GM23338 (cell line): ENCODE results near the gene SLC6A13. TPM values are rescaled to one million over a fixed set of nuclear protein-coding genes. Genes with fewer than 3 reads are reported as not detected.

Source experiments
- ATAC-seq: fragments of 200-7000 bp; cut with Tn5 transposase; 3 replicates; pipeline ENCODE4 v1.9.1; 2020
- DNase-seq: peaks from one replicate; pipeline ENCODE4 v3.0.0-alpha.2; 2015; ENCODE audit warnings: low spot score
- H2AFZ ChIP-seq: fragments of 200-600 bp; sonication (generic); 2 replicates; pipeline ENCODE4 v1.8.0; 2016; ENCODE audit warnings: antibody characterized with exemption, mild to moderate bottlenecking, moderate library complexity
- H3F3A ChIP-seq: fragments of 200-600 bp; sonication (generic); replicated peaks from 2 replicates; pipeline ENCODE4 v1.8.0; 2017; ENCODE audit warnings: antibody characterized with exemption, mixed run types, low read depth
- H3K27ac ChIP-seq: fragments of 200-600 bp; sonication (generic); 2 replicates; pipeline ENCODE4 v1.6.1; 2016; ENCODE audit warnings: low read depth
- H3K27me3 ChIP-seq: fragments of 200-600 bp; sonication (generic); 2 replicates; pipeline ENCODE4 v1.8.0; 2016; ENCODE audit warnings: mild to moderate bottlenecking, mixed run types, moderate library complexity; ENCODE audit not compliant: insufficient read depth
- H3K36me3 ChIP-seq: fragments of 200-600 bp; sonication (generic); 2 replicates; pipeline ENCODE4 v1.8.0; 2016; ENCODE audit warnings: mild to moderate bottlenecking; ENCODE audit not compliant: insufficient read depth
- H3K4me1 ChIP-seq: fragments of 200-600 bp; sonication (generic); 2 replicates; pipeline ENCODE4 v1.8.0; 2016; ENCODE audit warnings: mild to moderate bottlenecking, moderate library complexity; ENCODE audit not compliant: insufficient read depth
- H3K4me2 ChIP-seq: fragments of 200-600 bp; sonication (generic); 2 replicates; pipeline ENCODE4 v1.7.1; 2017; ENCODE audit warnings: mixed run types
- H3K4me3 ChIP-seq: fragments of 200-600 bp; sonication (generic); 2 replicates; pipeline ENCODE4 v1.6.1; 2016; ENCODE audit warnings: mixed run types
- H3K79me2 ChIP-seq: fragments of 200-600 bp; sonication (generic); replicated peaks from 2 replicates; pipeline ENCODE4 v1.8.0; 2017; ENCODE audit warnings: mild to moderate bottlenecking; ENCODE audit not compliant: insufficient read depth
- H3K9me2 ChIP-seq: fragments of 200-600 bp; sonication (generic); 2 replicates; pipeline ENCODE4 v1.8.0; 2017; ENCODE audit not compliant: insufficient read depth
- H4K20me1 ChIP-seq: fragments of 200-600 bp; sonication (generic); replicated peaks from 2 replicates; pipeline ENCODE4 v1.8.0; 2017; ENCODE audit warnings: mild to moderate bottlenecking; ENCODE audit not compliant: insufficient read depth
- H3K27ac Mint-ChIP-seq: 2 replicates; pipeline ENCODE4 v1.8.0; 2020; ENCODE audit warnings: inconsistent platforms, mild to moderate bottlenecking, moderate library complexity, mixed read lengths
- H3K27me3 Mint-ChIP-seq: 3 replicates; pipeline ENCODE4 v1.8.0; 2022; ENCODE audit warnings: low read depth, mild to moderate bottlenecking, moderate library complexity, mixed read lengths, inconsistent platforms; ENCODE audit not compliant: insufficient read depth, poor library complexity
- H3K36me3 Mint-ChIP-seq: 3 replicates; pipeline ENCODE4 v1.8.0; 2021; ENCODE audit warnings: low read depth, mild to moderate bottlenecking, inconsistent platforms, moderate library complexity, mixed read lengths
- H3K4me1 Mint-ChIP-seq: 3 replicates; pipeline ENCODE4 v1.8.0; 2020; ENCODE audit warnings: mild to moderate bottlenecking, inconsistent platforms, mixed read lengths
- H3K4me3 Mint-ChIP-seq: 3 replicates; pipeline ENCODE4 v1.8.0; 2021; ENCODE audit warnings: moderate library complexity, mild to moderate bottlenecking, inconsistent platforms, mixed read lengths
- H3K9me3 Mint-ChIP-seq: 3 replicates; pipeline ENCODE4 v1.8.0; 2020; ENCODE audit warnings: moderate library complexity, mild to moderate bottlenecking, inconsistent platforms, mixed read lengths
- CREB1 ChIP-seq: fragments of 250-450 bp; sonication (Bioruptor Pico); IDR thresholded peaks from 2 replicates; pipeline ENCODE4 v1.5.0; 2020; ENCODE audit warnings: low read depth, mild to moderate bottlenecking, moderate library complexity
- CTCF ChIP-seq, 2 experiments: fragments of 200-600 bp in 1 of 2; sonication (generic) in 1 of 2; conservative IDR thresholded peaks; 2 replicates each; pipeline versions ENCODE4 v1.5.1 to v1.6.1; 2016 to 2017; ENCODE audit warnings: antibody characterized with exemption in 2 of 2, low read depth in 2 of 2, mild to moderate bottlenecking in 2 of 2, moderate library complexity in 1 of 2
- EZH2 ChIP-seq: fragments of 200-600 bp; sonication (generic); IDR thresholded peaks from one replicate; pipeline ENCODE4 v1.8.0; 2017; ENCODE audit warnings: antibody characterized with exemption, mild to moderate bottlenecking, low read depth; ENCODE audit not compliant: unreplicated experiment
- EZH2phosphoT487 ChIP-seq: fragments of 200-600 bp; sonication (generic); IDR thresholded peaks from one replicate; pipeline ENCODE4 v1.8.1; 2018; ENCODE audit warnings: antibody characterized with exemption; ENCODE audit not compliant: unreplicated experiment
- JUNB ChIP-seq: IDR thresholded peaks from one replicate; pipeline ENCODE4 v1.6.1; 2016; ENCODE audit warnings: antibody characterized with exemption; ENCODE audit not compliant: unreplicated experiment
- NANOG ChIP-seq: IDR thresholded peaks from 2 replicates; pipeline ENCODE4 v1.6.1; 2016; ENCODE audit warnings: antibody characterized with exemption, borderline replicate concordance
- POLR2AphosphoS5 ChIP-seq: IDR thresholded peaks from 2 replicates; pipeline ENCODE4 v1.6.1; 2016; ENCODE audit warnings: antibody characterized with exemption, low read depth
- REST ChIP-seq: IDR thresholded peaks from one replicate; pipeline ENCODE4 v1.6.1; 2018; ENCODE audit warnings: antibody characterized with exemption; ENCODE audit not compliant: unreplicated experiment
- STAT1 ChIP-seq: IDR thresholded peaks from one replicate; pipeline ENCODE4 v1.6.1; 2016; ENCODE audit warnings: antibody characterized with exemption; ENCODE audit not compliant: unreplicated experiment
- ZNF331 ChIP-seq: fragments of 250-450 bp; sonication (Bioruptor Pico); IDR thresholded peaks from 2 replicates; pipeline ENCODE4 v1.5.0; 2020; ENCODE audit warnings: low read depth, mild to moderate bottlenecking, moderate library complexity
- ZNF462 ChIP-seq: fragments of 250-450 bp; sonication (Bioruptor Pico); IDR thresholded peaks from 2 replicates; pipeline ENCODE4 v1.5.0; 2020; ENCODE audit warnings: mild to moderate bottlenecking, moderate library complexity
- polyA plus RNA-seq: library from polyadenylated mRNA; unstranded; fragments of >200 nt; fragmentation: Nextera tagmentation; extraction: Ambion mirVana; gene quantifications from 2 replicates; pipeline ENCODE4 v1.2.1, GENCODE V29; 2016
- total RNA-seq: library from RNA; depleted of rRNA; stranded (reverse); fragments of >200 nt; shearing (Covaris generic); gene quantifications from 2 replicates; pipeline ENCODE4 v1.2.3, GENCODE V29; 2014

The SLC6A13 gene
- total and polyA plus RNA-seq, 2 experiments from 2014 or later = not detected

GRCh38 chr12:197347-197746 lies 65.3 kb downstream of the SLC6A13 start:
- no peak overlapping the region for H3K4me3 Mint-ChIP-seq
- Histone ChIP-seq H3K27me3 (peaks cover 13% of the 10 kb centered on the region), H2AFZ (no peak overlapping the region), H3F3A (no peaks in the 10 kb centered on the region), H3K9me2 (no peaks in the 10 kb centered on the region), H3K4me1 (peaks cover 23% of the 10 kb centered on the region), H3K4me2 (no peak overlapping the region), H3K27ac (no peak overlapping the region), H4K20me1 (no peaks in the 10 kb centered on the region), H3K79me2 (no peaks in the 10 kb centered on the region), H3K4me3 (no peak overlapping the region), H3K36me3 (no peaks in the 10 kb centered on the region)
- no peak for ATAC-seq
- H3K27me3 Mint-ChIP-seq = peaks cover 17% of the 10 kb centered on the region
- TF ChIP-seq NANOG = no peak
- no peak for TF ChIP-seq JUNB
- TF ChIP-seq EZH2 = no peak
- peaks cover 6% of the 10 kb centered on the region; the same call in 2 of the 3 replicates for H3K9me3 Mint-ChIP-seq
- peaks cover 17% of the 10 kb centered on the region for H3K4me1 Mint-ChIP-seq
- no peak overlapping the region for H3K27ac Mint-ChIP-seq
- no peaks in the 10 kb centered on the region for H3K36me3 Mint-ChIP-seq
- no peak for DNase-seq

GRCh38 chr12:196436-196835 lies 66.2 kb downstream of the SLC6A13 start:
- H3K27ac ChIP-seq = no peak overlapping the region
- H3K4me3 ChIP-seq = no peak overlapping the region
- H3F3A ChIP-seq = no peaks in the 10 kb centered on the region
- no peak for DNase-seq
- peaks cover 13% of the 10 kb centered on the region for H3K27me3 Mint-ChIP-seq
- H4K20me1 ChIP-seq = no peaks in the 10 kb centered on the region
- no peak overlapping the region for H3K4me3 Mint-ChIP-seq
- no peaks in the 10 kb centered on the region for H3K79me2 ChIP-seq
- peaks cover 6% of the 10 kb centered on the region; the same call in 1 of the 2 replicates for H3K27me3 ChIP-seq
- H3K9me3 Mint-ChIP-seq = peaks cover 6% of the 10 kb centered on the region; the same call in 2 of the 3 replicates
- H3K27ac Mint-ChIP-seq = no peak overlapping the region
- no peaks in the 10 kb centered on the region for H3K36me3 ChIP-seq
- peaks cover 14% of the 10 kb centered on the region for H3K4me1 ChIP-seq
- H3K4me2 ChIP-seq = no peak overlapping the region
- H2AFZ ChIP-seq = no peak overlapping the region
- H3K36me3 Mint-ChIP-seq = no peaks in the 10 kb centered on the region
- ATAC-seq = no peak
- H3K4me1 Mint-ChIP-seq = peaks cover 12% of the 10 kb centered on the region
- no peaks in the 10 kb centered on the region for H3K9me2 ChIP-seq
- no peak for TF ChIP-seq JUNB
- no peak for TF ChIP-seq CREB1 (CRISPR knock-in tag)
- TF ChIP-seq ZNF462 (CRISPR knock-in tag) = no peak
- no peak for TF ChIP-seq ZNF331 (CRISPR knock-in tag)
- no peak for TF ChIP-seq NANOG
- no peak for TF ChIP-seq REST
- TF ChIP-seq STAT1 = no peak
- no peak for TF ChIP-seq POLR2AphosphoS5
- TF ChIP-seq EZH2 = no peak
- TF ChIP-seq EZH2phosphoT487 = no peak
- TF ChIP-seq CTCF (conservative IDR thresholded peaks at IDR 0.05; ENCODE audit: low read depth in 2 of 2) = no peak
